T follicular helper cell (primary cell): Measurements from ENCODE around the gene CDX1.

Source experiments
- DNase-seq: peaks from one replicate; pipeline ENCODE4 v3.0.0-alpha.2; 2020; ENCODE audit warnings: low read depth

CDX1 gene

GRCh38 chr5:150131978-150132694, 34.4 kb upstream of the CDX1 start:
- DNase-seq: no peak

DNA sequence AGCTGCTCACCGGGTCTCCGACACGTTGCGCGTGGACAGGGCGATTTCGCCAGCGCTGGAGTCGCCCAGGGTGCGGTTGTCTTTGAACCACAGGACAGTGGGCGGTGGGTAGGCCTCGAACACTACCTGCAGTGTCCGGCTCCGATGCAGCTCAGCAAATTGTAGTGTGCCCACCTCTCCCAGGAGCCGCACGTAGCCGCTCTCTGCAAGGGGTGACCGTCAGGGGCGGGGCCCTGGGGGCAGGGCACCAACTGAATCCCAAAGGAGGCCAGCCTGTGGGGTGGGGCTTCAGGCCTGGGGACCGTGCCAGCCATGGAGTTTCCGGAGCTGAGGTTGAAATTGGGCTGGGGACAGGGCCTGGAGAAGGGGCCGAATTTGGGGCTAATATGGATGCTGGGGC, 33.8 kb upstream of the CDX1 start:
- DNase-seq: no peak

DNA sequence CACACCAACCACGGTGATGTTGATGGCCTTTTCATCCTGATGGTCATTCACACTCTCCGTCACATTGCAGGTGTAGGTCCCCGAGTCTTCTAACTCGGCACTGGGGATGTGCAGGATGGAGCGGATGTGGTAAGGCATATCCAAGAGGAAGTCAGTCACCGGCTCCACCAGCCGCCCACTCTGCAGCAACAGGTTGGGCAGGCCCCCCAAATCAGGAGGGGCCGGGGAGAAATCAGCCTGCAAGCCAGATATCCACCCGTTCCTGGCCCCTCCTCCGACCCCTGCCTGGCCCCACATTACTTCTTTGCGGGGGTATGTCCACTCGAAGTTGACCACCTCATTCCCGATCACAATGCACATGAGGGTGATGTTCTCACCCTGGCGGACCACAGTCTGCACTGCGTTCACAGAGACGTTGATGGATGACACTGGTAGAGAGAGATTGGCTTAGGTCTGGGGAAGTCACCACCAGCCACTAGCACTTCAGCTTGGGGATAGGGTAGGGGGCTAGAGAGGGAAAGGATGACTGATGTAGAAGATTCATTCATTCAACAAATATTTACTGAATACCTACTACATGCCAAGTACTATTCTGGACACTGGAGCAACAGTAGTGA, 32.9 kb upstream of the CDX1 start:
- no peak for DNase-seq

GRCh38 chr5:150134198-150134588, 32.4 kb upstream of the CDX1 start:
- no peak for DNase-seq

GRCh38 chr5:150135557-150136304, 30.8 kb upstream of the CDX1 start:
- no peak for DNase-seq

DNA sequence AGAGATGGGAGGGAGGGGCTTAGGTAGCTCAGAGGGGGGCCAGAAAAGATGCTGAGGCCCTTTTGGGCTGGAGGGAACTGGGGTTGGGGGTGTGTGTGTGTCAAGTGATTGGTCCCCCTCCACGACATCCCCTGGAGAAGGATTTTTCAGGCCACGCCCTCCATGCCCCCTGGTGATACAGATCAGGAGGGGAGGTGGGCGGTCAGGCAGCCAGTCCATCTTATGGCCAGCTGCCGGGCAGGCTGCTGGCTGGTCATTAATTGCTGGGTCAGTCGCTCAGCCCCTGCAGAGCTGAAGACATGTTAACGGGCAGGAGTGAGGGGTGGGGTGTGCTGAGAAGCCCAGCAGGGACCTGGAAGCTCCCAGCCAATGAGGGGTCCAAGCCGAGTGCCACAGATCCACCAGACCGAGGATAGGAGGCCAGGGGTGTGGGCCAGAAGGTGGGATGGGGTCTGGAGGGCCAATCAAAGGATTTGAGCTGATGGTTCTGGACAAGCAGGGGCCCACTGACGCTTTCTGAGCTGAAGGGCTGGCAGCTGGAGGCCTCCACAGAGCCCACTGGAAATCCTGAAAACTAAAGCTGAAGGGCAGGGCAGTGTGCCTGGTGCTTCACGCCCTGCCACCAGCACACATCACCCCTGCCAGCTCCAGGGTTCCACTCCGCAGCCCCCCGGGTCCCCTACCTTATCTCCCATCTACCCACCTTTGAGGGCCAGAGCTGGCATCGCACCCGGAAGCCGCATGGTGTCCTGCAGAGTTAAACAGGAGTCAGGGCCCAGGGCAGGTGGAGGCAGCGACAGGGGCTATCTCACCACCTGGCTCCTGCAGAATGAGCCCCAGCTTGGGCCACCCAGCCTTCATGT, 30.0 kb upstream of the CDX1 start:
- no peak for DNase-seq

GRCh38 chr5:150137168-150137957, 29.2 kb upstream of the CDX1 start:
- no peak for DNase-seq

GRCh38 chr5:150137997-150138396, 28.6 kb upstream of the CDX1 start:
- no peak for DNase-seq

- no peak for DNase-seq
Observed at GRCh38 chr5:150138551-150139265, 27.9 kb upstream of the CDX1 start.

GRCh38 chr5:150139334-150139733, 27.2 kb upstream of the CDX1 start:
- DNase-seq: no peak

GRCh38 chr5:150140830-150141229, 25.7 kb upstream of the CDX1 start:
- DNase-seq: no peak

DNA sequence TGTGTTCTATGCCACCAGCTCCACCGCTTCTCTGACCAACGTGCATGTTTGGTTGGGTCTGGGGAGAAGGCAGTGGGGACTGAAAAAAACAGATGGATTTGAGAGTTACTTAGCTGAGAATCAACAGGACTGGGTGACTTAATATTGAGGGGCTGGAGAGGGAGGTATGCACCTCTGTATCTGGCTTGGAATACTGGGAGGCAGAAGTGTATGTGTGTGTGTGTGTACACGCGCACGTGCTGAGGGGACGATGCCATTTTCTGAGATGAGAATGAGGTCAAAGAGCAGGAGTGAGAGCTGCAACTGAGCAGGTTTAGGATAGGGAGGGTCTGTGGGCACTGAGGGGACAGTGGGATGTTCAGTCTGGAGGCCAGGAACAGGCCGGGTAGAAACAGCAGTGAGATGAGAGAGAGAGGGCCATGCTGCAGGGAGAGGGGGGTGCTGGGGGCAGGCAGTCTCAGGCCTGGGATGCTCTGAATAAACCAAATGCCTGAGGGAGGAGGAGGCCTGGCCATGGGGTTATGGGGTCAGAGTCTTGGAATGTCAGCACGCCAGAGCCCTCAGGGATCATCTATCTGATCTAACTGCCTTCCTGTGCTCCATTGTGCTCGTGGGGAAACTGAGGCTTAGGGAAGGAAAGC, 24.9 kb upstream of the CDX1 start:
- no peak for DNase-seq

DNA sequence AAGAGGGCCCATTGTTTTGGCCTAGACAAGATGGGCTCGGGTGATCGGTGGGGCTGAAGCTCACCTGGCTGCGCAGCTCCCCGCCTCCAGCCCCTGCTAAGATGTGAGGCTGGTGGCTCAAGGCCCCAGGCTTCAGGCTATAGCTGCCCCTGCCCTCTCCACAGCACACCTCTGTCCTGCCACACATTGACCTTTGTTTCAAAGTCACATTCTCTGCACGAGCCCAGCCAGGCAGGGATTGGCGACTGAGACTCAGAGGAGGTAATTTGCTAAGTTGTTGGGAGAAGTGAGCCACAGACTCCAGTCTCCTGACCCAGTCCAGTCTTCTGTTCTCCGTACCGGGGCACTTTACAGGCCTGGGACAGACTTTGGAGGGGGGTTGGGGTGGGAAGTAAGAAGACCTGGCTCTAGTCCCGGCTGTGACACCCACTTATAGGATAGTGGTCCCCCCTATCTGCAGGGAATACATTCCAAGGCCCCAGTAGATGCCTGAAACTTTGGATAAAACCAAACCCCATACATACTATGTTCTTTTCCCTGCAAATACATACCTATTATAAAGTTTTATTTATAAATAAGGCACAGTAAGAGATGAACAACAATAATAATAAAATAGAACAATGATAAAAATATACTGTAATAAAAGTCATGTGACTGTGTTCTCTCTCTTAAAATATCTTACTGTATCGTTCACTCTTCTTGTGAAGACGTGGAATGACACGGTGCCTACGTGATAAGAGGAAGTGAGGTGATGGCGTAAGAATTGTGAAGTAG, 24.2 kb upstream of the CDX1 start:
- DNase-seq: no peak

DNA sequence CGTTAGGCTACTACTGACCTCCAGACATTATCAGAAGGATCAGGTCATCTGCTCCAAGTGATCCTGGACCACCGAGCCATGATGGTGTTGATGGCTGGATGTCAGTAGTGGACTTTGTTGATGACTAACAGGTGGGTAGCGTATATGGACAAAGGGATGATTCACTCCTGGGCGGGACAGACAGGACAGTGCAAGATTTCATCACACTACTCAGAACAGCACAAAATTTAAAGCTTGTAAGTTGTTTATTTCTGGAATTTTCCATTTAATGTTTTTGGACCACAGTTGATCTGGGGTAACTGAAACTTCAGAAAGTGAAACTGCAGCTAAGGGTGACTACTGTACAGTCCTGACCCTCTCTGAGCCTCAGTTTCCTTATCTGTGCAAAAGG, 23.6 kb upstream of the CDX1 start:
- no peak for DNase-seq

DNA sequence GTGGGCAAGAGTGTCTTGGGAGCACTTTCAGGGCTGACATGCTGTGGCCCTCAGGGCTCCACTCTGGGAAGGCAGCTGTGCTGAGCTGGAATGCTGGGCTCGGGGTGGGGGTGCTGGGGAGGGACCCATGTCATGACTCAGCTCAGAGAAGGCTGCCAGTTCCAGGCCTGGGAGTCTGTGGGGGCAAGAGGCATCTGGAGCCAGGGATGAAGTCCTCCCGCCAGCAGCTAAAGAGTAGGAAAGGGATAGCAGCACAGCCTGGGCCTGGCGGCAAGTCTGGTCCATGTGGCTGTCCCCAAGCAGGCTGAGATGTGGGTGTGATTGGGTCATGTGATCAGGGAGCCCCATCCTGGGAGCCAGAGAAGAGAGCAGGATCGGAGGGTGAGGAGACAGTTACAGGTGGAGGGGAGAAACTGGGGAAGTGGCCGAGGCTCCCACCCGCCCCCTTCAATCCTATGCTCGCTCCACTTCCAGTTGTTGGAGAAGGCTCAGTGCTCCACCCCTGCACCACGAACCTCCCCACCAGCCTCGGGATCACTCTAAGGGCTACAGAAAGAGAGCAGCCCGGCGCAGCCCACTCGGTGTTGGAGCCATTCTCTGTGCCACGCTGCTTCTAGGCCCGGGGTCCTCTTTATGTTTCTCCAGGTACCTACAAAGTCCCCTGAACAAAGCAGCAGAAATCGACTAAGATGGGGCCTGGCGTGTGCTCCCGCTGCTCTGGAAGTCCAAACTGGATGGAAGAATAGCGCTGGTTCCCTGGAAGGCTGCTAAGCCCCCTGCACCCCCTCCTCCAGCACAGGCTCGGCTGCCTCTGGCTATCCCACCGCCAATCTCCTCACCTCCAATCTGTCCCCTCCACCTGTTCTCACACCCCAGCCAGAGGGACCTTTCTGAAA, 23.0 kb upstream of the CDX1 start:
- DNase-seq: no peak

DNA sequence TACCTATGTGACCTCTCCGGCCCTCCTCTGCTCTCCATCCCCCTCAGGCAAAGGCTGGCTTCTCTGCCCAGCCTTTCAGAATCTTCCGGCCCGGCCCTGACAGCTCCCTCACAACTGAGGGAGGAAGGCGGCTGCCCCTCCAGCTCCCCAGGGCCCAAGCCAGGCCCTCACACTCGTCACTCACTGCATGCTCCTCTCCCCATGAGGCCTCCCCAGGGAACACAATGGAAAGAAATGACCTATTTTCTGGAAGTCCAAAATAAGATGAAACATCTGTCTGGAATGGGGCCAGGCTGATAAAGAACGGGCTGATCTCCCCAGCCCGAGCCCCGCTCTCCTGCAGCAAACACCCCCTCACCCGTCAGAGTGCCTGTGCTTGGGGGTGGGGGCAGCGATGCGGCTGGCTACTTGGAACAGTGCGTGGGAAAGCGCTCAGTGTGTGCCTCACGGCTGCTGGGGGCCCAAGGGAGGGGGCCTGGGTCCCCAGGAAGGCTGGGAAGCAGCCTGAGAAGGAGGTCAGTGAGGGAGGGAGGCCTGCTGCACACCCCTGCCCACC, 22.3 kb upstream of the CDX1 start:
- no peak for DNase-seq

GRCh38 chr5:150144879-150145278, 21.7 kb upstream of the CDX1 start:
- no peak for DNase-seq

DNA sequence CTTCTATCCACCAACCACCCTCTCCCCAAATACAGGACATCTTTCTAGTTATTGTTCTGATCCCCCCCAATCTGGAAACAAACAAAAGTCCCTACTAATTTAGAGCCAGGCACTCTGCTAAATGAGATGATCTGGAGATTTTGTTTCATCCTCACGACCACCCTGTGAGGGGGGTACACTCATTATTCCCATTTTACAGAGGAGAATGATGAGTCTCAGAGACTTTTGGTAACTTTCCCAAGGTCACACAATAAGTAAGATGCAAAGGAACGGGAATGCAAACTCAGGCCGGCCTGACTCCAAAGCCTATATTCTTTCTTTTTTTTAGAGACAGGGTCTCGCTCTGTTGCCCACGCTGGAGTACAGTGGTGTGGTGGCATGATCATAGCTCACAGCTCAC, 20.3 kb upstream of the CDX1 start:
- no peak for DNase-seq
